Measurements from ENCODE around the gene ACVR1. TPM values are rescaled to one million over a fixed set of nuclear protein-coding genes. Genes with fewer than 3 reads are reported as not detected.

ACVR1 gene
- total RNA-seq, 1 donor from 2014 or later = 34.4 TPM

DNA sequence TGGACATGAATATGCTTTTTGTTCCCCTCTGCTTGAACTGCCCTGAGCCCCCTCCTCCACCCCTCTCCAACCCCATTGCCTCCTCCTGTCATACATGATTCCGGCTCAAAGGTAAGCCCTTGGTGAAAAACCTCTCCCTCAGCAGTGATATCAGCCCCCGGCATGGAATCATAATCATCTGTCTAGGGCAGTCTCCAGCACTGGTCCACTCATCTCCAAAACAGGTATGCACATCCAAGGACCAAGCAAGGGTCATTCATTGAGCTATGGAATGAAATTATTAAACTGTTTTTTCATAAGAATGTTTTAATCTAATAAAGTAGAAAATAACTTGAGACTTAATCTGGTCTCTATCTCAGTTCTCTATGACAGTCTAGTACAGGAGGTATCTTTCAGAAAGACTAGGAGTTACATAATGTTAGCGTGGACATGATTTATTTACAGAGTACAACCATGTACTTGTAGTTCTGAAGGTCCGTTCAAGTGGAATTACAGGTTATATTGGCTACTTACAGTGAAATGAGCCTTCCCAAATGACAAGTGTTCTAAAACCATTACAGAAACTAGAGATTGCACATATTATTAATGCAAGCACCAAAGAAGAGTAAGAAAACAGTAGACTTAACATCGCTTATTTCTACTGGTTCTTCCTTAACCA lies 75.2 kb downstream of the ACVR1 start:
- Histone ChIP-seq H3K27ac (no peak overlapping the region), H3K4me1 (no peaks in the 10 kb centered on the region), H3K36me3 (peaks cover 12% of the 10 kb centered on the region), H3K9me3 (no peaks in the 10 kb centered on the region), H3K4me3 (no peak overlapping the region), H3K27me3 (no peaks in the 10 kb centered on the region)
- TF ChIP-seq, protein P1, sequence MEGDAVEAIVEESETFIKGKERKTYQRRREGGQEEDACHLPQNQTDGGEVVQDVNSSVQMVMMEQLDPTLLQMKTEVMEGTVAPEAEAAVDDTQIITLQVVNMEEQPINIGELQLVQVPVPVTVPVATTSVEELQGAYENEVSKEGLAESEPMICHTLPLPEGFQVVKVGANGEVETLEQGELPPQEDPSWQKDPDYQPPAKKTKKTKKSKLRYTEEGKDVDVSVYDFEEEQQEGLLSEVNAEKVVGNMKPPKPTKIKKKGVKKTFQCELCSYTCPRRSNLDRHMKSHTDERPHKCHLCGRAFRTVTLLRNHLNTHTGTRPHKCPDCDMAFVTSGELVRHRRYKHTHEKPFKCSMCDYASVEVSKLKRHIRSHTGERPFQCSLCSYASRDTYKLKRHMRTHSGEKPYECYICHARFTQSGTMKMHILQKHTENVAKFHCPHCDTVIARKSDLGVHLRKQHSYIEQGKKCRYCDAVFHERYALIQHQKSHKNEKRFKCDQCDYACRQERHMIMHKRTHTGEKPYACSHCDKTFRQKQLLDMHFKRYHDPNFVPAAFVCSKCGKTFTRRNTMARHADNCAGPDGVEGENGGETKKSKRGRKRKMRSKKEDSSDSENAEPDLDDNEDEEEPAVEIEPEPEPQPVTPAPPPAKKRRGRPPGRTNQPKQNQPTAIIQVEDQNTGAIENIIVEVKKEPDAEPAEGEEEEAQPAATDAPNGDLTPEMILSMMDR (IDR thresholded peaks at IDR 0.05) = no peak
- ATAC-seq (peak; percentile 67), DNase-seq (no peak)
- intact Hi-C loops (cut with DNase I) = no loop called here

DNA sequence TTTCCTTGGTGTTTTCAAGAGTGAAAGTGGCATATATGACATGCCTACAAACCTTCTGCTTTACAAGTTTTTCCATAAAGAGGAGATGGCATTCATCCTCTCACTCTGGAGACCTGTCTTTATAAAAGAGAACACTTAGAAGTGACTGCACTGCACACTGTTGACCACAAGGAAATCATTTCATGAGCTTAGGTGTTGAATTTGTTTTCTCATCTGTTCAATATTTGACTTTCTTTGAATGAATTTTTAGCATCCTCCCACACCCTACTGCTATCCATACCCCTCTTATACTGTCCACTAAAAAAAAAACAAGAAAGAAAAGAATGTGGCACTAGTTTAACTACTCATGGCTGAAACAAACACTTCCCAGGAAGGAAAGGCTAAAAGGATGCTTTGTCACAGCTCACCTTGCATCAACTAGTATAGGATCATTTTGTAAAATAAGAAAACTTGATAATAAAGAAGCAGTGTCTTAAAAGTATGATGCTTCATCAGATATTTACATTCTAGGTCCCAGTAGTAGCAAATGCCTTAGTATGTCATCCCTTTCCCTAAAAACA lies 83.0 kb downstream of the ACVR1 start:
- no peaks in the 10 kb centered on the region for H3K9me3 ChIP-seq
- TF ChIP-seq, protein P1 (IDR thresholded peaks at IDR 0.05) = peak; percentile 19
- no peaks in the 10 kb centered on the region for H3K27me3 ChIP-seq
- intact Hi-C loops (cut with DNase I) = no loop called here
- DNase-seq = no peak
- H3K4me3 ChIP-seq = no peak overlapping the region
- H3K27ac ChIP-seq = no peak overlapping the region
- peaks cover 10% of the 10 kb centered on the region for H3K36me3 ChIP-seq
- no peak for ATAC-seq
- peaks cover 19% of the 10 kb centered on the region for H3K4me1 ChIP-seq

DNA sequence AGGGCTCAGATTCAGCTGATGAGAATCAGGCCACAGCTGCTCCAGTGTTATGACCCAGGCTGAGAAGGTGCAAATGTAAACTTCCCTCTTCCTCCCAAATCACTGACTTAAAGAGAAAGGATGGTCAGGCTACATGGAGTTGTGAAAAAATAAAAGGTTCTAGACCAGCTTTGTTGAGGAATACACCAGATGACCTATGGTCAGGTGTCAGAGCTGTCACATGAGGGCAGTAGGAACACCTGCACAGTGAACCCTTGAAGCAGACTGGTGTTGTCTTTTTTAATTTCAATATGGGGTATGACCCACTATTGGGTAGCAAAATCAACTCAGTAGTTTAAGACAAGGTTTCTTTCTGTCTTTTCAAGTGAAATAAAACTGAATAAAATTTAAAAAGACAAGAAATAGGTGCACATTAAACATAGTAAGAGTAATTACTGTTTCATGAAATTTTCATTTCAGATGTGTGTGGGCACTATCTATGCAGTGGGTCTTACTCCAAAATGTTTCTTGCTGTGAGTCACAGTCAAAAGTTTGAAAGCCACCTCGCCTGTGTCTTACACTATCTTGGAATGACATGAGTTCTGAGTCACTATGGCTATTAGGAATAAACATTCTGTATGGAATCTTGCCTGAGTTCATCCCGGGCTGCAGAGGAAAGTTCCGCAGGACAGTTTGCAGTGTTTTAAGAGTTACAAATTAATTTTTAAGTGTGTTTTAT lies 83.6 kb downstream of the ACVR1 start:
- peaks cover 19% of the 10 kb centered on the region for H3K4me1 ChIP-seq

DNA sequence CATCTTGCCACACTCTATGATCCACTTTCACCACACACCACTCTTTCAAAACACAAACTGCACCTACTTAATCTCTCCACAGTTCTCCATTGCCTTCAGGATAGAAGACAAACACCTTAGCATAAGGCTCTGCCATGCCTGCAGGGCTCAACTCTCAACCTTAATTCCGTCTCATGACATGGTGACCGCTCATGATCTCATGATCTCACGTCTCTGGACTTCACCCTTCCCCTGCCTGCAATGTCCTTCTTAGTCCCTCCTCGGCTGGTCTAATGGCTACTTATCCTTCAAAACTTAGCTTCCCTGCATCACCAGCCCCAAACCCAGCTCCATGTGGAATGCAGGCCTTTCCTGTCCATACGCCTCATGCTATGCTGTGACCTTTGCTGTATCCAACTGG lies 85.3 kb downstream of the ACVR1 start:
- peaks cover 33% of the 10 kb centered on the region for H3K4me1 ChIP-seq
- TF ChIP-seq, protein P1 (IDR thresholded peaks at IDR 0.05) = no peak
- DNase-seq (no peak), ATAC-seq (no peak)
- intact Hi-C loops (cut with DNase I) = no loop called here
- H3K27ac ChIP-seq = no peak overlapping the region
- no peaks in the 10 kb centered on the region for H3K36me3 ChIP-seq
- no peaks in the 10 kb centered on the region for H3K27me3 ChIP-seq
- no peak overlapping the region for H3K4me3 ChIP-seq
- H3K9me3 ChIP-seq = no peaks in the 10 kb centered on the region

More for the DNA sequence above, 83.6 kb downstream of the ACVR1 start:
- intact Hi-C loops (cut with DNase I) = no loop called here
- Histone ChIP-seq H3K4me3 (no peak overlapping the region), H3K27ac (no peak overlapping the region), H3K27me3 (no peaks in the 10 kb centered on the region), H3K36me3 (peaks cover 3% of the 10 kb centered on the region), H3K9me3 (no peaks in the 10 kb centered on the region)
- no peak for DNase-seq
- no peak for ATAC-seq
- TF ChIP-seq, protein P1 (IDR thresholded peaks at IDR 0.05) = no peak

DNA sequence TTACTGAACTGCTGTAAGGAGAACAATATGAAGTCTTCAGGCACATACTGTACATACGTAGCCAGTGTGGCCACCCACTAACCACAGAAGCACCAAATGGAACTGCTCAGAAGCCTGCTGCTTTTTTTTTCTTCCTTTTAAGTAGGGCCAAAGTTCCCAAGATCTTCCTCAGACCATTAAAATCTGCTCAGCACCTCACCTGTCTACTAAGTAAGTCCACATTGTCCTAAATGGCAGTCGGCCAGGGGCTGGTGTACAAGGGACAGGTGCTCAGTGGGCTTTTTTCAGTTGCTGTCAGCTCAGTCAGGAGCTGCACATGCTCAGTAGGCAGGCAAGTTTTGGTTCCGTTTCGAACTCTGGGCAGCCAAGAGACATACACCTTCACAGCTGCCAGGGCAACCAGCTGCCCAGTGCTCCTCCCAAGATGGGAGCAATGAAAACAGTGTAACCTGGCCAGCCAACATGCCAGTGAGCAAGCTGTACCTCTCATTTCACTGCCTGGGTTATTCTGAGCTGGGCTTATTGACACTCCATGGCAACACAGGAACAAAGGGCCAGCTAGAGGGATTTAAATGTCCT lies 86.1 kb downstream of the ACVR1 start:
- Histone ChIP-seq H3K4me3 (no peak overlapping the region), H3K27ac (no peak overlapping the region), H3K4me1 (peaks cover 41% of the 10 kb centered on the region), H3K9me3 (no peaks in the 10 kb centered on the region), H3K27me3 (no peaks in the 10 kb centered on the region), H3K36me3 (no peaks in the 10 kb centered on the region)
- intact Hi-C loops (cut with DNase I) = loop anchor here (10.0 kb wide), 1 partner anchor 85 kb away; the partner anchor contains the start of gene ACVR1
- peak; percentile 26 for ATAC-seq
- no peak for DNase-seq
- TF ChIP-seq, protein P1 (IDR thresholded peaks at IDR 0.05) = no peak
